ENCODE data around the gene PTCD2.

Gene PTCD2

DNA sequence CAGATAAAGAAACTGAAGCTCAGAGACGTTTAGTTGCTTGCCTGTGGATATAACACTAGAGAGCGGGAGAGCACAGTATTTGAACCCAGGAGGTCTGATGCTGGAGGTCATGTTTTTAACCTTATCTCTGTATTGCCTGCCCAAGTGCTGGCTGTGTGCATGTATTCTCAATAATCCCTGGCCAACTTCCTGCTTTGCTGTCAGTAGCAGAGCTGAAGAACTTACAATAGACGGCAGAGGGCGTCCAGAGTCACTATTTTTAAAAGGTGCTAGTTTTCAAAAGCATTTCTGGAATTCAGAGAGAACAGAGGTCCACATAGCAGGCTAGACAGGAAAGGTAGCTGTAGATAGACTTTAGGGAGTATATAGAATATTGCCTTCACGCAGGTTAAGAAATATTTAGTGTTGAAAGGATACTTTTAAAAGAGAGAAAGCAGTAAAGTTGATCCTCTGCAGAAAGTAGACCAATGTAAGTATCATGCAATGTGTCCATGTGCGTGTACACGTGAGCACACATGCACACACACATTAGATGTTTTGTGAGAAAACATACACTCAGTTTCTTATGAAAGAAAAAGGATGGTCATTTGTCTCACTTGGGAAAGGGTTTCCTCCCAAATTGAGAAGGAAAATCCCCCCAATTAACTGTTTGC lies 46.3 kb downstream of the PTCD2 start:
- no peaks in the 10 kb centered on the region for H3K9me3 ChIP-seq (ENCODE audit: control insufficient read depth, insufficient read depth, low read depth, low read length)
- no peak overlapping the region for H3K4me3 ChIP-seq (ENCODE audit: low read depth, low read length)
- H3K4me1 ChIP-seq (ENCODE audit: control insufficient read depth, insufficient read depth, low read length), result no peaks in the 10 kb centered on the region
- POLR2A ChIA-PET, result interaction anchor here (1.0 kb wide), 1 partner anchor 157 kb away, joined by 3 read pairs; no protein-coding TSS in a partner anchor
- no peak overlapping the region for H3K27ac ChIP-seq (ENCODE audit: extremely low read depth, low read depth, low read length)
- peaks cover 0 to 16% of the 10 kb centered on the region in 2 experiments; a peak in 1 of 3 replicates for H3K36me3 ChIP-seq (ENCODE audit: control insufficient read depth in 2 of 2, insufficient read depth in 1 of 2, low read length in 2 of 2)
- CTCF ChIA-PET, result interaction anchor here (0.6 to 4.5 kb wide), 27 partner anchors 8 to 627 kb away, joined by 3 to 50 read pairs (median 4); no protein-coding TSS in a partner anchor
- TF ChIP-seq CTCF (tag by site-specific recombination; IDR thresholded peaks at IDR 0.05) (peak; percentile 42; the same call in 1 of the 2 replicates), ZNF654 (tag by site-specific recombination; IDR thresholded peaks at IDR 0.05; ENCODE audit: low read depth) (peak; percentile 67), ZNF660 (tag by site-specific recombination; IDR thresholded peaks at IDR 0.05) (peak; percentile 37; the same call in 1 of the 2 replicates), ZNF623 (tag by site-specific recombination; IDR thresholded peaks at IDR 0.05) (no peak), ZNF24 (tag by site-specific recombination; IDR thresholded peaks at IDR 0.05) (no peak), ZNF768 (tag by site-specific recombination; IDR thresholded peaks at IDR 0.05) (0 out of 2 replicates have a peak, but pooled peaks have one; percentile 12)

DNA sequence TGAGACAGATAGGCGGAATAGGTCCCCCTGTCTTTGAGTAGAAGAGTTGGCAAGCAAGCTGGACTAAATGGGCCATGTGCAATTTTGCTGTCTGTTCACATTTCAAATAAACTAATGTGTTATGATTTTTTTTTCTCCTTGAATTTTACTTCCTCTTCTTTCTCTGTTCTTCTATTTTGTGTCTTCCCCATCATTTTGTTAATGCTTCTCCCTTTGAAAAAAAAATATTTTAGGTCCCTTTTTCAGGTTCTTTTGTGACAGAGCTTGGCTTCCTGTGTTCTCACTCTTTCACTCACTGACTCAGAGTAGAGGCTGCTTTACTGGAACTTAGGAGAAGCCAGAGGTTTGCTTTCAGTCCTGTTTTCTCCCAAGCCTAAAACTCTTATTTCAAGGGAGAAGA lies 48.1 kb downstream of the PTCD2 start:
- Histone ChIP-seq H3K36me3 (ENCODE audit: control insufficient read depth in 2 of 2, insufficient read depth in 1 of 2, low read length in 2 of 2) (peaks cover 0 to 2% of the 10 kb centered on the region in 2 experiments; a peak in 1 of 3 replicates), H3K9me3 (ENCODE audit: control insufficient read depth, insufficient read depth, low read depth, low read length) (no peaks in the 10 kb centered on the region), H3K4me1 (ENCODE audit: control insufficient read depth, insufficient read depth, low read length) (no peaks in the 10 kb centered on the region), H3K27ac (ENCODE audit: extremely low read depth, low read depth, low read length) (no peak overlapping the region), H3K4me3 (ENCODE audit: low read depth, low read length) (no peak overlapping the region)
- no peak for TF ChIP-seq ZNF274 (IDR thresholded peaks at IDR 0.05; ENCODE audit: low read length)
- no peak for TF ChIP-seq ZNF274 (tag by site-specific recombination; IDR thresholded peaks at IDR 0.05; ENCODE audit: borderline replicate concordance)
- no peak for TF ChIP-seq PRDM4 (tag by site-specific recombination; IDR thresholded peaks at IDR 0.05)
- POLR2A ChIA-PET, result no interaction called here
- CTCF ChIA-PET, result interaction anchor here (0.5 to 4.5 kb wide), 6 partner anchors 12 to 492 kb away, joined by 4 to 50 read pairs (median 6); no protein-coding TSS in a partner anchor

GRCh38 chr5:72369301-72369700 lies 49.1 kb downstream of the PTCD2 start:
- Histone ChIP-seq H3K27ac (ENCODE audit: extremely low read depth, low read depth, low read length) (no peak overlapping the region), H3K4me1 (ENCODE audit: control insufficient read depth, insufficient read depth, low read length) (no peaks in the 10 kb centered on the region), H3K4me3 (ENCODE audit: low read depth, low read length) (no peak overlapping the region), H3K36me3 (ENCODE audit: control insufficient read depth in 2 of 2, insufficient read depth in 1 of 2, low read length in 2 of 2) (no peaks in the 10 kb centered on the region), H3K9me3 (ENCODE audit: control insufficient read depth, insufficient read depth, low read depth, low read length) (no peaks in the 10 kb centered on the region)
- ChIA-PET CTCF (interaction anchor here (0.6 to 2.1 kb wide), 4 partner anchors 13 to 449 kb away, joined by 3 to 9 read pairs (median 6); no protein-coding TSS in a partner anchor), POLR2A (no interaction called here)
- TF ChIP-seq, protein P1, sequence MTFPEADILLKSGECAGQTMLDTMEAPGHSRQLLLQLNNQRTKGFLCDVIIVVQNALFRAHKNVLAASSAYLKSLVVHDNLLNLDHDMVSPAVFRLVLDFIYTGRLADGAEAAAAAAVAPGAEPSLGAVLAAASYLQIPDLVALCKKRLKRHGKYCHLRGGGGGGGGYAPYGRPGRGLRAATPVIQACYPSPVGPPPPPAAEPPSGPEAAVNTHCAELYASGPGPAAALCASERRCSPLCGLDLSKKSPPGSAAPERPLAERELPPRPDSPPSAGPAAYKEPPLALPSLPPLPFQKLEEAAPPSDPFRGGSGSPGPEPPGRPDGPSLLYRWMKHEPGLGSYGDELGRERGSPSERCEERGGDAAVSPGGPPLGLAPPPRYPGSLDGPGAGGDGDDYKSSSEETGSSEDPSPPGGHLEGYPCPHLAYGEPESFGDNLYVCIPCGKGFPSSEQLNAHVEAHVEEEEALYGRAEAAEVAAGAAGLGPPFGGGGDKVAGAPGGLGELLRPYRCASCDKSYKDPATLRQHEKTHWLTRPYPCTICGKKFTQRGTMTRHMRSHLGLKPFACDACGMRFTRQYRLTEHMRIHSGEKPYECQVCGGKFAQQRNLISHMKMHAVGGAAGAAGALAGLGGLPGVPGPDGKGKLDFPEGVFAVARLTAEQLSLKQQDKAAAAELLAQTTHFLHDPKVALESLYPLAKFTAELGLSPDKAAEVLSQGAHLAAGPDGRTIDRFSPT (tag by site-specific recombination; IDR thresholded peaks at IDR 0.05), result no peak

Data from HEK293 (cell line).